ENCODE results near the gene MACC1.
"Not testable (repeated sequence)": the region's sequence is repeated elsewhere in the genome, so short reads cannot be mapped to it uniquely, and the experiment has no call there.

MACC1 gene

GRCh38 chr7:20229646-20230500 lies 12.7 kb upstream of the MACC1 start:
- DNase-seq = no peak

DNA sequence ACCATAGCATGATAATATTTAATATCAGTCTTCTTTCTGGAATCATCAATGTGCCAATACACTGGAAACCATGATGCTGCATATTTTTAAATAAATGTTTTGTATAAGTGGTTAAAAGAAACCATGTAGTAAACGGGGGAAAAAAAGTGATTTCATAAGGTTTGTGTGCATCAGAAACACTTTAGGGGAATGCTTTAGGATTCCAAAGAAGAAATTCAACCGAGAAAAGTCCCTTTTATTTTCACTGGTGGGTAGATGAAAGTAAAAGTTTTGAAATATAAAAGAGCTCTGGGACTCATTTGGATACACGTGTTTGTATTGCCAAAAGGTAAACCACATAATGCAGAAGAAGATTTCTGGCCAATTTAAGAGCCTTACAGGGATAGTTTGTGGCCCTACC lies 11.9 kb upstream of the MACC1 start:
- DNase-seq = no peak

GRCh38 chr7:20228654-20229053 lies 11.5 kb upstream of the MACC1 start:
- no peak for DNase-seq

DNA sequence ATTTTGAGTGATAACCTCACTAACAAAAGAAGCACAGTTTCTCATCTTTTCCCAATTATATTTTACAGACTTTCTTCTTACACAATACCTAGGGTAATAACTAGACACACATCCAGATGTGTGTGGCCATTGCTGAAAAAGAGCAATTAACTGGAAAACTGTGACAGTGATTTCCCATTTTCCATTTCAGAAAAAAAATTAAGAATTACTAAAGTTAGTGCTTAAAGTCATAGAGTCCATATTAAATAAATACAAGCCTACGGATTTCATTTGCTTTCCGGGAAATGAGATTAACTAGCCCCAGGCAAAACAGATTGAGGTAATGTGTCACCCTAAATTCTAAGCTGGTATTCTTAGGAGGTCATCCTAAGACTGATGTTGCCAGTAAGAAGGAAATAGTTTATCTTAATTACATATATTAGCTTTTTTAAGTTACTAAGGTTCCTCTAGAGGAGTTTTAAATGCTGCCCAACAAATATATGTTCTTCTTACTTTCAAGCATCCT lies 10.2 kb upstream of the MACC1 start:
- no peak for DNase-seq

- DNase-seq = no peak
Measured at GRCh38 chr7:20226860-20227259, 9.7 kb upstream of the MACC1 start.

DNA sequence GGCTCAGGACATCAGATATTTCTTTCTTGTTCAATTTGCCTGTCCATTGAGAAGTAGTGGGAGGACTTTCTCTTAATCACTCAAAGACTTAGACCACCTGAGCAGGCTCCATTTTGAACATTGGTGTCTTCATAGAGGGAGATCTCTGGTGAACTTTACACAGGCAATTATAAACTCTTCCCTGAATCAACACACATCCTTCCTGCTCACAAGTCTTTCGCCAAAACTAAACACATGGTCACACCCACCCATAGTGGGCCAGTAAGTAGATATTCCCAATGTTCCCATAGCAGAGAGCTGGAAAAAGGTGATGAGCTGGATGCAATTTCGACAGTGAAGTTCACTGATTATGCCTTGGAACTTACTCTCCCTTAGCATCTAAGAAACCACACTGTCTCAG lies 8.2 kb upstream of the MACC1 start:
- DNase-seq = no peak

DNA sequence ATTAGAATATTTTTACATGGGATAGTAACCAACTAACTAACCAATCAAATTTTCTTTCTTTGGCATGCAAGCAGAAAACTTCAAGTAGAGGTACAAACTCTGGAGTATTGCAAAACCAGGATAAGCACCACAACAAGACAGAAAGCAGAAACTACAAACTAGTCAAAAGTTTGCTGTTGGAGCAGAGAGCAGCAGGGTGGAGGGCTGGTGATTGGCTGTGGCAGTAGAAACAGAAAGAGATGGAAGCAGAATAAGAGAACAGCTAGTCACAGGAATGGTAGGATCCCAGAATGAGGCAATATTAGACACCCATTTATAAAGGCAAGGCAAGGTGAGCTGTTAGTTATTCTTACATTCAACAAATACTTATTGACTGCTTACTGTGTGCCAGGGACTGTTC lies 6.8 kb upstream of the MACC1 start:
- no peak for DNase-seq

DNA sequence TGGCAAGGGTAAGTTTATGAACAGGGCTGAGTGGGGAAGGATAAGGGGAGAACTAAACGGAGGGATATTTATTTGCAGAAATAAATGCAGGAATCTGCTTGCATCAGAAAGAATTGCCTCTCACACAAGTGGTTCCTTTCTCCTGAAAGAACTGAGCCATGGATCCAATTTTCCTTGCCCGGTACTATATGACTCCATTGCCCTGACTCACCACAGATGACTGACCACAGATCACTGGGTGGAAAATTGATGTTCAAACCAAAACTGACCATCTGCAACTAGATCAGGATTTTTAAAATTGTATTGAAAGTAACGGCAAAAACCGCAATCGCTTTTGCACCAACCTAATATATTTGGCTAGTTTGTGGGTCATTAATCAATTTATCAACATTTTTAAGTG lies 6.2 kb upstream of the MACC1 start:
- no peak for DNase-seq

DNA sequence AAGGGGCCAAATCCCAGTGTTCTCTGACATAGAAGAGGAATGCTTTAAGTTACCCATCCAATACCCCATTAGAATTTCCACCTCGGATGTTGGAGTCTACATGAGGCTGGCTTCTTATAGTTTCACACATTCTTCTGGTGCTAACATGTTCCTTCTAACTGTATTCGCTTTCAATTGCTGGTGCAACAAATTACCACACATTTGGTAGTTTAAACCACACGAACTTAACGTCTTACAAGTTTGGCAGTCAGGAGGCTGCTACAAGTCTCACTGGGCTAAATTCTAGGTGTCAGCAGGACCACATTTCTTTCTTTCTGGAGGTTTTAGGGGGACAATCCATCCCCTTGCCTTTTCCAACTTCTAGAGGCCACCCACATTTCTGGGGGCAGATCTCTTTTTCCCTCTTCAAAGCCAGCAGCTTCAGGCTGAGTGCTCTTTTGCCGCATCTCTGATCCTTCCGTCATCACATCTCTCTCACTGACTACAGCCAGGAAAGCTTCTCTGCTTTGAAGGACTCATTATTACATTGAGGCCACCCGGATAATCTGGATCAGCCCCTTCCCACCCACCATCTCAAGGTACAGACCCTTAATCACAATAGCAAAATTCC lies 5.1 kb upstream of the MACC1 start:
- no peak for DNase-seq

GRCh38 chr7:20220921-20221547 lies 3.9 kb upstream of the MACC1 start:
- DNase-seq = no peak

GRCh38 chr7:20220293-20220761 lies 3.1 kb upstream of the MACC1 start:
- no peak for DNase-seq

- peak in 7 of 14 donors; percentile 9 to 62 (median 28) for DNase-seq
Measured at GRCh38 chr7:20219446-20220292, 2.5 kb upstream of the MACC1 start.

DNA sequence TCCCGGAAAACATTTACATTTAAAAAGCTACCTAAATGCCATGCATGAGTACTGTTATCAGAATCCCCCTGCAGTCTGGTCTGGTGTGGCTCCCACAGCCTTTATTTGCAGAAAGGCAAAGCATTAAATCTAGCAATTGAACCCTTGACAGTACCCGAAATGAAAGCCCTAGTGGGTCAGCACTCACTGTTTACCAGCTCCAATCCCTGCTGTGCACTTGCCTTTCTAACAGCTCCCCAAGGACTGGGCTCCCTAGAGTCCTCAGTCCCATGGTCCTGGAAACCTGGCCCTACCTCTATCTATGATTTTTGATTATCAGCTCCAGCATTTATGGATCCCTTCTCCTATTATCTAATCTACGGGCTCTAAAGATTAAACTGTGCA lies 1.9 kb upstream of the MACC1 start:
- DNase-seq = no peak

- no peak for DNase-seq
Measured at GRCh38 chr7:20218279-20218678, 1.1 kb upstream of the MACC1 start.

DNA sequence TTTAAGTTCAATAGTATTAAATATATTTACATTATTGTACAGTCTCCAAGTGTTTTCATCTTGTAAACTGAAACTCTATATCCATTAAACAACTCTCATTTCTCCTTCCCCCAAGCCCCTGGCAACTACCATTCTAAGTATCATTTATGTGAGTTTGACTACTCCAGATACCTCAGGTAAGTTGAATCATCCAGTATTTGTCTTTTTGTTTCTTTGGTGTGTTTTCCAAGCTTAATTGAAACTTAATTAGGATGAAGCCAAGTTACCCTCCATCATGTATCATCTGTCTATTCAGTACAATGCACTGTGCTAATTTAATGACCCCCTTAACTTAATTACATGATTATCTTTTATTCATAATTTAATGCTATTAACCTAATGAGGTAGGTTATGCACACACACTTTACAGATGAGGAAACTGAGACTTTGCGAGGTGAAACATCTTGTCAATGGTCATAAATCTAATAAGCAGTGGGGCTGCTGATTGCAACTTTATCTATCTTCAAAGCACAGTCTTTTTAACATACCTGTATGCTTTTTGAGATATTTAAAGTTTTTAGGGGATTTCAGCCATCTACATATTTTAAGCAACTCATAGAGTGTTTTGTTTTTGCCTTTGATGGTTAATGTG lies 663 bp downstream of the MACC1 start:
- no peak for DNase-seq

DNA sequence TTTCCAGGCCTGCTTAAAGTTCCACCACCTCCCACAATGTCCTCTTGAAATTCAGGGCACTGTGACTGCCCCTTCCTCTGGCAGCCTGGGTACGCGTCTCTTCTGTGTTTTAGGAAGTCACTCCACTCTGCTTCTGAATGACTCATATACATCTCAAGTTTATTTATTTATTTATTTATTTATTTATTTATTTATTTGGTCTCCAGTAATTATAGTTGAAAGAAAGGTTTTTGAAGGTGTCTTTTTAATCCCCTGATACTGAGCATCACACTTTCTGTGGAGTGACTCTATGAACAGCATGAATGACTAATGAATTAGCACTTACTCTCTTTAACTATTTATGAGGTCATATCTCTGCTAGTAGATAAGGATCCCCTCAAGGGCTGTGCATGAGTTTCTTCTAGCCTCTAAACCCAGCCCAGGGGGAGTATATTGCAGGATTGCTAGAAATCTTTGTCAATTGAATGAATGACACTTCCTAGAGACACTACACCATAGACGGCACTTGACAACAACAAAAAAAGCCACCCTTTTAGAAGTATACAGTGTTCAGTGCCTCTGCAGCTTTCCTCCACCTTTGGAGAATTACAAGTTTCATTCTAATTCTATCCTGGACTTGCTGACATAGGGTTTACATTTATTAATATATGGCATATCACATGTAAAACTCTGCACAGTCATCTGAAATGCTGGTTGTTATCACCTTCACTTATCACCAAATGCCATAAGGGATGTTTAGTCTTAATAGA lies 2.1 kb downstream of the MACC1 start:
- DNase-seq = no peak

- DNase-seq = no peak
Measured at GRCh38 chr7:20214132-20214531, 3.1 kb downstream of the MACC1 start.

- no peak for DNase-seq
Measured at GRCh38 chr7:20213378-20213777, 3.8 kb downstream of the MACC1 start.

- no peak for DNase-seq
Measured at GRCh38 chr7:20211376-20211775, 5.8 kb downstream of the MACC1 start.

- no peak for DNase-seq
Measured at GRCh38 chr7:20208651-20209307, 8.4 kb downstream of the MACC1 start.

GRCh38 chr7:20207811-20208210 lies 9.4 kb downstream of the MACC1 start:
- not testable (repeated sequence) for DNase-seq

Measured in C1 segment of cervical spinal cord (tissue), 14 donors.